Measurements from ENCODE around the gene GPR143.

Gene GPR143

DNA sequence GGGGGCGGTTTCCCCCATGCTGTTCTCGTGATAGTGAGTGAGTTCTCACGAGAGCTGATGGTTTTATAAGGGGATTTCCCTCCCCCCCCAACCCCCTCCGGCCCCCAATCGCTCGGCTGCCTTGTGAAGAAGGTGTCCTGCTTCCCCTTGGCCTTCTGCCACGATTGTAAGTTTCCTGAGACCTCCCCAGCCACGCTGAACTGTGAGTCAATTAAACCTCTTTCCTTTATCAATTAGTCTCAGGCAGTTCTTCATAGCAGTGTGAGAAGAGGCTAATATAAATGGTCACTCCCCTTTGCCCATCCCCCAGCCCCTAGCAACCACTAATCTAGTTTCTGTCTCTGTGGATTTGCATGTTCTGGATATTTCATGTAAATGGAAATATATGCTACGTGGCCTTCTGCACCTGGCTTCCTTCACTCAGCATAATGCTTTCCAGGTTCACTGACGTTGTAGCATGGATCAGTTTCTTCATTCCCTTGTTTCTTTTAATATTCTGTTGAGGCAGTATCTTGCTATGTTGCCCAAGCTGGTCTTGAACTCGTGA, 16.4 kb downstream of the GPR143 start:
- DNase-seq (ENCODE audit: low read depth, low spot score) = no peak
- TF ChIP-seq, protein P1, sequence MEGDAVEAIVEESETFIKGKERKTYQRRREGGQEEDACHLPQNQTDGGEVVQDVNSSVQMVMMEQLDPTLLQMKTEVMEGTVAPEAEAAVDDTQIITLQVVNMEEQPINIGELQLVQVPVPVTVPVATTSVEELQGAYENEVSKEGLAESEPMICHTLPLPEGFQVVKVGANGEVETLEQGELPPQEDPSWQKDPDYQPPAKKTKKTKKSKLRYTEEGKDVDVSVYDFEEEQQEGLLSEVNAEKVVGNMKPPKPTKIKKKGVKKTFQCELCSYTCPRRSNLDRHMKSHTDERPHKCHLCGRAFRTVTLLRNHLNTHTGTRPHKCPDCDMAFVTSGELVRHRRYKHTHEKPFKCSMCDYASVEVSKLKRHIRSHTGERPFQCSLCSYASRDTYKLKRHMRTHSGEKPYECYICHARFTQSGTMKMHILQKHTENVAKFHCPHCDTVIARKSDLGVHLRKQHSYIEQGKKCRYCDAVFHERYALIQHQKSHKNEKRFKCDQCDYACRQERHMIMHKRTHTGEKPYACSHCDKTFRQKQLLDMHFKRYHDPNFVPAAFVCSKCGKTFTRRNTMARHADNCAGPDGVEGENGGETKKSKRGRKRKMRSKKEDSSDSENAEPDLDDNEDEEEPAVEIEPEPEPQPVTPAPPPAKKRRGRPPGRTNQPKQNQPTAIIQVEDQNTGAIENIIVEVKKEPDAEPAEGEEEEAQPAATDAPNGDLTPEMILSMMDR (IDR thresholded peaks at IDR 0.05; ENCODE audit: insufficient read depth, low read length, missing control alignments) = no peak
- ChIA-PET POLR2A (no interaction called here), CTCF (no interaction called here)
- H3K4me3 ChIP-seq (ENCODE audit: low read depth, low read length) = no peak overlapping the region

DNA sequence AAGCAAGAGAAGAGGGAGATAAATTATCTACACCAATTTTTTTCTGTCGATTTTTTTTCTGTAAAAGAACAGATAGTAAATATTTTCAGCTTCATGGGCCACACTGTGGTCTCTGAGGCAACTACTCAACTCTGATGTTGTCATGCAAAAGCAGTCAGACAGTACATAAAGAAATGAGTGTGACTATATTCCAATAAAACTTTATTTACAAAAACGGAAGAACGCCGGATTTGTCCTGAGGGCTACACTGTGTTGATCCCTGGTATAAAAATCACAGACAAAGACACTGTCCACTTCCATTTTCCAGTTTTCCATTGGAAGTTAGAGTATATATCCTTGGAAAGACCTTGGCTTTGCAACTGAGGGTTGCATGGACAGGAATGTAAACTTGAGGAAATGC, 18.0 kb downstream of the GPR143 start:
- H3K4me3 ChIP-seq (ENCODE audit: low read depth, low read length) = no peak overlapping the region
- TF ChIP-seq, protein P1 (IDR thresholded peaks at IDR 0.05; ENCODE audit: insufficient read depth, low read length, missing control alignments) = no peak
- ChIA-PET CTCF (no interaction called here), POLR2A (no interaction called here)
- DNase-seq (ENCODE audit: low read depth, low spot score) = no peak

DNA sequence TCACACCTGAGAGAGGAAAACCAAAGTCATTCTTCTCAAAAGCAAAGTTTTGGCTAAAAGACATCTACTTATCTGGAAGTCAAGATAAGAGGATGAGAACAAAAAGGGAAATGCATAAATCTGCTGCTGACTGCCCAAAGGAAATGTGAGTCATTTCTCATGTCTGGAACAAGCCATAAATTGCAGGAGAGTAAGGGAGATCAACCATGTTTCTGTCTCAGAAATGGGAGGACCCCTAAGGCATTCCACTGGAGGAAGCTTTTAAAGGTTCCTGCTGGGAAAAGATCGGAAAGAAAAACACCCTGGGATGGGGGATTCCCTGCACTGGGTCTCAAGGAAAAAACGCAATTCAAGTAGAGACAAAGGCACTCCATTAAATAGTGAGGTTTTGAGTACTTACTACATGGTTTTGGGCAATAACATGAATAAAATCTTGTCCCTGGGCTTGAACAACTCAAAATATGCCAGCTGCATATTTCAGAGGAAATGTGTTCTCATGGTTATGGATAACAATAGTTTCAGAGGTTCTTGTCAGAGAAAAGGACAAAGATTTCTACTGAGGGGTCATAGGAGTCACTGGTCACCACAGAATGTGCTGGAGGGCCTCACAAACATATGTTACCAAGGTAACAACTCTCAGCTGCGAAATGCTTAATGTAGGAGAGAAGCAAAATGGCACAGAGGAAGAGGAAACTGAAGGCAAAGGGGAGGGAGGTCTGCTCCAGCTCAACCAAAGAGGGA, 19.3 kb downstream of the GPR143 start:
- POLR2A ChIA-PET = no interaction called here
- no peak for DNase-seq (ENCODE audit: low read depth, low spot score)
- TF ChIP-seq, protein P1 (IDR thresholded peaks at IDR 0.05; ENCODE audit: insufficient read depth, low read length, missing control alignments) = no peak
- no peak overlapping the region for H3K4me3 ChIP-seq (ENCODE audit: low read depth, low read length)
- CTCF ChIA-PET = no interaction called here

GRCh38 chrX:9745417-9746115, 20.1 kb downstream of the GPR143 start:
- POLR2A ChIA-PET = no interaction called here
- H3K4me3 ChIP-seq (ENCODE audit: low read depth, low read length) = no peak overlapping the region
- DNase-seq (ENCODE audit: low read depth, low spot score) = no peak
- TF ChIP-seq, protein P1 (IDR thresholded peaks at IDR 0.05; ENCODE audit: insufficient read depth, low read length, missing control alignments) = no peak
- CTCF ChIA-PET = no interaction called here

DNA sequence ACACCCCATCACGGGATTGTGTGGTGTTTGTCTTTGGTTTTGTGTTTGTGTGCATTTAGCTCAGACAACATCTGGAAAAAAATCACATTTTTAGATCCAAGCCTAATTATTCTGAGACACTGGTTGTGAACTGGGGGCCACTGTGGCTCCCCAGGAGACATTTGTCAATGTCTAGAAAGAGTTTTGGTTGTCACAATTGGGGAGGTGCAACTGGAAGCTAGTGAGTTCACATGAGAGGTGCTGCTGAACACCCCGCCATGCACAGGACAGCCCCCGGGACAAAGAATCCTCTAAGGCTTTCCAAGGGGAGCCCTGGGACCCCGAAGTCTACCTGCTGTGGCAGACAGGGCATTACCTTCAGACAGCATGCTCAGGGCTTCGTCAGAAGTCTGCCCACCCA, 26.5 kb downstream of the GPR143 start:
- POLR2A ChIA-PET = no interaction called here
- CTCF ChIA-PET = no interaction called here
- H3K4me3 ChIP-seq (ENCODE audit: low read depth, low read length) = no peak overlapping the region
- TF ChIP-seq, protein P1 (IDR thresholded peaks at IDR 0.05; ENCODE audit: insufficient read depth, low read length, missing control alignments) = no peak
- no peak for DNase-seq (ENCODE audit: low read depth, low spot score)

GRCh38 chrX:9738151-9738550, 27.5 kb downstream of the GPR143 start:
- TF ChIP-seq, protein P1 (IDR thresholded peaks at IDR 0.05; ENCODE audit: insufficient read depth, low read length, missing control alignments) = no peak
- no peak for DNase-seq (ENCODE audit: low read depth, low spot score)
- ChIA-PET CTCF (no interaction called here), POLR2A (no interaction called here)
- no peak overlapping the region for H3K4me3 ChIP-seq (ENCODE audit: low read depth, low read length)
